GDM1 (cell line): ENCODE results near the gene IL1A.

Experiments
- DNase-seq: peaks from one replicate; lab custom pipeline; 2025; lab: John Stamatoyannopoulos, UW

Gene IL1A

DNA sequence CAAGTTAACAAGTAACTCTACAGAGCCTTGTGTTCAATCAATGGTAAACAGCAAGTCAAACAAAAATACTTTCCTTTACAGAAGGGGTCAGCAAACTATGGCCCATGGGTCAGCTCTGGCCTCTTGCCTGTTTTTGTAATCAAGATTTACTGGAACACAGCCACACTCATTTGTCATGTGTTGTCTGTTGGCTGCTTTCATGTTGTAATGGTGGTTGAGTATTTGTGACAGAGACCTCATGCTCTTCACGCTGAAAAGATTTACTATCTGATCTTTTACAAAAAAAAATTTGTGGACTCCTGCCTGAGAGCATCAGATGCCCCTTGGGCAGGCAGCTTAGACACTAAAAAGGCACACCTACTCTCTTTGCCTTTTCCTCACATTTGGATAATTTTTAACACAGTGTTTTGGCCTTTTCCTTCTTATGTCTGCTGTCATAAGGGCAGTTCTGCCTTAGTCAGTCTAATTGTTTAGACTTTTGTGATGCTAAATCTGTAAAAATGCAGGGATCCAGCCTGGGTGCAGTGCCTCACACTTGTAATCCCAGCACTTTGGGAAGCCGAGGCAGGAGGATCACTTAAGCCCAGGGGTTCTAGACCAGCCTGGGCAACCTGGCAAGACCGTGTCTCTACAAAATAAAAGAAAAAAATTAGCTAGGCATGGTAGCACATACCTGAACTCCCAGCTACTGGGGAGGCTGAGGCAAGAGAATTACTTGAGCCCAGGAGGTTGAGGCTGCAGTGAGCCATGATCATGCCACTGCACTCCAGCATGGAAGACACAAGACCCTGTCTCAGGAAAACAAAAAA is 34.0 kb upstream of the IL1A start:
- no peak for DNase-seq

DNA sequence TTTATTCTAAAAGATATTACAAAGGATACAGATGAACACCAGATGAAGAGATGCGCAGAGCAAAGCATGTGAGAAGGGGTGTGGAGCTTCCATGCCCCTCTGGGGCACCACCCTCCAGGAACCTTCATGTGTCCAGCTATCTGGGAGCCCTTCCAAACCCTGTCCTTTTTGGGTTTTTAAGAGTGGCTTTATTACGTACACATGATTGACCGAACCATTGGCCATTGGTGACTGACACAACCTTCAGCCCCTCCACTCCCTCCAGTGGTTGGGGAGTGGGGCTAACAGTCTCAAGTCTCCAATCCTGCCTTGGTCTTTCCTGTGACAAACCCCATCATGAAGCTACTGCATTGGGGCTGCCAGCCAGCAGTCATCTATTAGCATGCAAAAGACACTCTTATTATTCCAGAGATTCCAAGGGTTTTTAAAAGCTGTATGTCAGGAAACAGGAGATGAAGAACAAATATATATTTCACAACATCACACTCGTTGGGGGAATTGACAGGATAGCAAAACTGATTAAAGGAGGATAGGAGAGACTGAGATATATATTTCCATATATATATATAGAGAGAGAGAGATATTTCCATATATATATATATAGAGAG is 32.9 kb upstream of the IL1A start:
- no peak for DNase-seq

DNA sequence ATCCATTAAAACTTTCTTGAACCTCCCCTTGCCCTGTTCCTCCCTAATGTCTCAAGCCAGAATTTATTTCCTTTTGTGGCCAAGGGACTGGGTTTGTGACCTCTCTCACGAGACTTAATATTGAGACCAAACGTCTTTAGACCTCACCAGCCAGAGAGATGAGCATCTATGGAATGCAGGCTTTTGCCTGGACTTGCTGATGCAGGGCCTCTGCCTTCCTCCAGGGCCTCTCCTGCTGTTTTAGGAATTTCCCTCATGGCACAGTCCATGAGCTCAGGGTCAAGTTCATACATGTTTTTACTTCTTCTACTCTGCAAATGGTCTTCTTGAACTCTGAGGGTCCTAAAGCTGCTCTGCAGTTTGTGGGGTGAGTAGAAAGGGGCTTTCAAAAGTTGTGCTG is 30.0 kb upstream of the IL1A start:
- no peak for DNase-seq

DNA sequence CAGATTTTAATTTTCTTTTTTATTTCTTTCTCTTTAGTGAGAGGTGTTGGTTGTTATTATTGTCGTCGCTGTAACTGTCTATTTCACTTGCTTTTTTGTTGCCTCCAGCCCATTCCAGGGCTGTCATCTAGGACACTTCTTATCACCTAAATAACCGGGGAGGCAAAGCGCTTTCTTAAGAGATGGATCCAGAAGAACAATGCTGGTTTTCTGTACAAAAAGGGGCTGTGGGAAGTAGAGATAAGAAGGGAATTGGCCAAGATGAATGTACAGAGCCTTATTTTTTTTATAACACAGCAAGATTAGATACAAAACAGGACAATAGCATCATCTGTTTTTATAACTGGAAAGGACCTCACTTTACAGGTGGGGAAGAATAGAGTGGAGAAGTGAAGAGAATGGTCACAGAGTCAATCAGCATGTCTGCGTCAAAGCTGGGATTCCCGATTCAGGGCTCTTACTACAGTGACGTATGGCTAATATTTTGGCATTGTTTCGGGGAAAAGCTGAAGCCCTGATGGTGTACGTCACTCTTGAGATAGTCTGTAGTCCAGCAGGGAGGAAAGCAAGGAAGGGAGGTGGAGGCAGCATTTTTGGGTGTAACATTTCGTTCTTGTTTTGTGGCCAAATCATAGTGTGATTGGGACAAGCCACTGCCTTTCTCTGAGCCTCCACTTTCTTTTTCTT is 29.1 kb upstream of the IL1A start:
- DNase-seq: no peak

DNA sequence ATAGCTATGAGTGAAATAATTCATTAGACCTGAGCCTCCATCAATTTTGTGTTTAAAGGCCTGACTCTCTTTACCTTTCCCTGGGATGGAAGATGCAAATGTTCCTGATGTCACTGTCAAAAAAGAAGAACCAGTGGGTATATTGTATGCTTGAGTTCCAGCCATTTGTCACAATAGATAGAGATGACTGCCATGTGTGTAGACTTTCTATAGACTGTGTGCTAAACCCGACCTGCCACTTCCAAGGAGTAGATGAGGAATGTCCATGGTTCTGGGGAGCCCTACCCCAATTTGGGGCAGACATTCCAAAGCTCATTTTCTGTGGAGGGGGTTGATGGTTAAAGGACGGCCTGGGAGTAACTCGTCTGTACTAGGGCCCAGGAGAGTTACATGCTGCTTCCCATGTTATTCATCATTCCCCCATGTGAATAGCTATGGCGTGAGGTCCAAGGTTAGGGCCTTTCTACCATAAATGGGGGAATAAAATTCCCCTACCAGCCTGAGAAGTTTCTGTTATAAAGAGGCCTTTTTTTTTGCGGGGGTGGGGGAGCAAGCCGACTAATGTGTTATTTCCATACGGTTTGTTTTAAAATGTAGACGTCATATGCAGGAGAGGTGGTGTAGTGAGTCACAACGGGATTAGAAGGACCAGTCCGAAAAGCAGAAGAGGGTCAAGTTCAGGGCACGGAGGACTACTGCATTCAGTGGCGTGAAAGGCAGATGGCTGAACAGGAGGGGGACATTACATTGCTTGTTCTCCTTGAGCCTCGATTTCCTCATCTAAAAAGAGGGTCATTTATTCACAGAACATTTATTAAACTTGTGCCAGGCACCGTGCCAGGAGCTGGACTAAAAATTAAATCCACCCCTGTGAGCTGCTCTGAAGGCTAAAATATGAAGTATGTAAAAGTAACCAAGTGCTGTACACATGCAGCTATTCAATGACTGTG is 28.3 kb upstream of the IL1A start:
- DNase-seq: no peak

DNA sequence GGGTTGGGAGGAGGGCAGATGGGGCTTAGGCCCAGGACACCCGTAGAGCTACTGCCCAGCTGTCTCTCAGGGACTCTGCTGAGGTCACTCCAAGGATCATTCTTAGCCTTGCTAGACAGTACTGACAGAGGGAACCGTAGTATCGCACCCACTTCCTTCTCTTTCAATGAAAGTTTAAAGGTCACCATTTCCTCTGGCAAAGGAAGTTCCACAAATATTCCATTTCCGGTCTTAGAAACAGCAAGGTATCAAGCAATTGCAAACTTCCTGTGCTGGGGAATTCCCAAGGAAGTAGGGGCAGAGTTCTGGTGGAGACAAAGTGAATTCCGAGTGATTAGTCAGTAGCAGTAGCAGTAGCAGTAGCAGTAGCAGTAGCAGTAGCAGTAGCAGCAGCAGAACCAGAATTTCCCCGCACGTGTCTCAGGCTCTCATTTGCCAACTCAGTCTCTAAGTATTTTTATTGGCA is 27.6 kb upstream of the IL1A start:
- DNase-seq: no peak

DNA sequence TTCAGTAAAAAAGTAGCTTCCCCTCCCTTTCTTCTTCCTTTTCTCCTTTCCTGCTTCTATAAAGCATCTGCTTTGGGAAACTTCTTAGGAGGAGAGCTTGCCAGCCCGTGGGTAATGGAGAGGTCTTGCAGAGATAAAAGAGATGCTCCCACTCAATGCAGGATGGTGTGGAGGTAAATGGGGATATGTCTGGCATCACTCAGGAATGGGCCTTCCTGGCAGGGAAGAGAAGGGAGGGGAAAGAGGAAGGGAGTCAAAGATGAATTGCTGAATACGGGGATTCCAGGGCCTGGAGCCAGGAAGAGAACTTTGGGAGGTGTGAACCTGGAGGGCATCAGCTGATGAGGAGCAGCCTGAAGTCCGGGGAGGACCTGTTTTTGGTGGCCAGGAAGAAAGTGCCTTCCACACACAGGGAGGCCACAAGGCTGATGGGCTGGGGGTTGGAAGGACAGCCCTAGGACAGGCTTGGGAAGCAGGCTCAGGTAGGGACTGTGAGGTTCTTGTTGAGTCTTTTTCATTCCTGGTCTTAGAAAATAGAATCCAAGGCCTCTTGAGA is 27.1 kb upstream of the IL1A start:
- DNase-seq: no peak

DNA sequence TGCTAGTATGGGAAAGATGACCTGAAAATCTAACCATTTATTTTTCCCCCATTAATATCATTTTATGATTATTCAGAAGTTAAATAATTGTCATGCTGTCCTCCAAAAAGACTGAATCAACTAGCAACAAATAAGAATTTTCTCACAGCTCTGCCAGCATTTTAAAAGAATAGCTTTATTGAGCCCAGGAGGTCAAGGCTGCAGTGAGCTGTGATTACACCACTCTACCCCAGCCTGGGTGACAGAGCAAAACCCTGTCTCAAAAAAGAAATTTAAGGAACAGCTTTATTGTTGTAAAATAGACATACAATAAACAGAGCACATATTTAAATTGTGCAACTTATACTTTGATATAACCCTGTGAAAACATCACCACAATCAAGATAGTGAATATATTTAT is 24.8 kb upstream of the IL1A start:
- DNase-seq: no peak

DNA sequence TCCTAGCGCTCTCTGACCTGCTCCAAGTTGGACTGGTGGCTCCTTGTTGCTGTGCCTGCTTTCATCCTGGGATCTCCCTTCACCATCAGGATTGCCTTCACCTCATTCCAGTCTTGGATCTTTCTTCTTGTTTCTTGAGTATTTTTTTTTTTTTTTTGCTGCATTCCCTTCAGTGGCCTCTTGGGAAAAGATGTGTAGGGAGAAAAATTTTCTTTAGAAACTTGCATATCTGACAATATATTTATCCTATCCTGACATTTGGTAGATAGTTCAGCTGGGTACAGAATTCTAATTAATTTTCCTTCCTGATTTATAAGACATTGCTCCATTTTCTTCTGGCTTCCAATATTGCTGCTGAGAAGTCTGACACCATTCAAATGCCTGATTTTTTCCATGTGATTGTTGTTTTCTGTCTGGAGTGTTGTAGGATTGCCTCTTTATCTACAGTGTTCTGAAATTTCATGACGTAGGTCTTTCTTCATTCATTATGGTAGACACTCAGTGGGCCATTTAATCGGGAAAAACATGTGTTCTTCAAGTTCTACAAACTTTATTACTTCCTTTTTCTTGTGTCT is 23.0 kb upstream of the IL1A start:
- no peak for DNase-seq

DNA sequence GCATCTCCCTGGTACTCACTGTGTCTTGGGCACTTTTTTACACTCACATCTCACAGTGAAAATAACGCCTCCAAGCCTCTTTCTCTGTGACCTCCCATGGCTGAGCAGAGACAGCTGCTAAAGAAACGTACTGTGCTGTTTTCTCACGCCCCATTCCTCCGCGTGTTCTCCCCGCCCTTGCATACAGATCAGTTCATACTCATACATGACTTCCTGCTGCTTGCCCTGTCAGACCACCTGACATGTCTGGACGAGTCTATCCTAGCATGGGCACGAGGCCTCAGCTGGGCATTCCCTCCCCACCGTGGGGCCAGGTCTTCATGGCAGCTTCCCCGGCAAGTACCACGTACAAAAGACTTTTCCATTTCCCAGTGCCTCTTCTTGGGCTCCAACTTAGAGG is 21.2 kb upstream of the IL1A start:
- DNase-seq: no peak

DNA sequence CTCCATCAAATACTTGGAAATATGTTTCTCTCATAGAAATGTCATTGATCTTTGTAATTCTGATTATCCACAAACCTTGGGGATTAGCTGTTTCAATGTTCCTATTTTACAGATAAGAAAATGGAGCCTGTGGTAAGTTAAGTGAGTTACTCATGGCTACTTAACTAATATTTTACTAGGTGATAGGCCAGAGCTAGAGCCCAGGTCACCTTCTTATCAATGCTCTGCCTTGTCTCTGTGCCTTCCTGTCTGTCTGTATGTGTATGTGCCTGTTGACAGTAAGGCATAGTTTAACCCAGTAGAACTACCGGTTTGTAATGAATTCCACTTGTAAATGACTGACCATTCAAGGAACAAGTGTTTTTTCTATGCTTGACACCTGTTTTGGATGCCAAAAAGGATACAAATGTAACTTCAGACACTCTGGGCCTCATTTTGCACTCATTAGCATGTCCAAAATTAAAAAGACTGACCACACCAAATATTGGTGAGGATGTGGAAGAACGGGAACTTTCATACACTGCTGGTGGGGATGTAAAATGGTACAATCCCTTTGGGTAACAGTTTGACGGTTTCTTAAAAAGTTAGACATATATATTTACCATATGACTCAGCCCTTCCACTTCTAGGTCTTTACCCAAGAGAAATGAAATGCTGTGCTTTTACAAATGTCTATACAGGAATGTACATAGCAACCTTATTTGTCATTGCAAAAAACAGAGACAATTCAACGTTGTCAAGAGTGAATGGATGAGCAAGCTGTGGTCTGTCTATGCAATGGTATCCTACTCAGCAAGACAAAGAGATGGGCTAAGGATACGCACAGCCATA is 19.6 kb upstream of the IL1A start:
- no peak for DNase-seq

DNA sequence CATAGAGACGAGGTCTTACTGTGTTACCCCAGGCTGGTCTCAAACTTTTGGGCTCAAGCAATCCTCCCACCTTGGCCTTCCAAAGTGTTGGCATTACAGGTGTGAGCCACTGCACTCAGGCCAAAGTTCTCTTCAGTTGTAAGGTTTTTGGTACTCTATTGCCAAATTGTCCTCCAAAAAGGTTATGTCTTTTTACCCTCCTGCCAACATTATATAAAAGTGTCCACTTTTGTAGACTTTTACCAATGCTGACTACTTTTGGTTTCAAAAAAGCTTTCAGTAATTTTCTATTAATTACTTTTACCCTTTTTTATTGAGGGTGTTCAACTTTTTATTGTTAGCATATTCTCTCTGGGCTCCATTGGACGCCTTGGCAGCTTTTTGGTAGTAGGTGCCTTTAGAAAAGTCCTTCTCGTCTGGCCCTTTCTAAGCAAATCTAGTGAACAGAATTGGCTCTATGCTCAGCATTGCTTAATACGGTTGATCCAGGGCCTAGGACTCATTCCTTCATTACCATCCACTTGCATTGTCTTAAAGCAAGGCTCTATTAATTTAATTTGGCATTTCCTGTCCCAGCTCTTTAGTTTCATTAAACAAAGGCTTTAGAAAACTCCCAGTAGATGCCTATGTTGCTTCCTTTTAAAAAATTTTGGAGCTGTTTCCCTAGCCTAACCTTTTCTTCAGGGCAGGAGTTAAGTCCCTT is 16.7 kb upstream of the IL1A start:
- no peak for DNase-seq

DNA sequence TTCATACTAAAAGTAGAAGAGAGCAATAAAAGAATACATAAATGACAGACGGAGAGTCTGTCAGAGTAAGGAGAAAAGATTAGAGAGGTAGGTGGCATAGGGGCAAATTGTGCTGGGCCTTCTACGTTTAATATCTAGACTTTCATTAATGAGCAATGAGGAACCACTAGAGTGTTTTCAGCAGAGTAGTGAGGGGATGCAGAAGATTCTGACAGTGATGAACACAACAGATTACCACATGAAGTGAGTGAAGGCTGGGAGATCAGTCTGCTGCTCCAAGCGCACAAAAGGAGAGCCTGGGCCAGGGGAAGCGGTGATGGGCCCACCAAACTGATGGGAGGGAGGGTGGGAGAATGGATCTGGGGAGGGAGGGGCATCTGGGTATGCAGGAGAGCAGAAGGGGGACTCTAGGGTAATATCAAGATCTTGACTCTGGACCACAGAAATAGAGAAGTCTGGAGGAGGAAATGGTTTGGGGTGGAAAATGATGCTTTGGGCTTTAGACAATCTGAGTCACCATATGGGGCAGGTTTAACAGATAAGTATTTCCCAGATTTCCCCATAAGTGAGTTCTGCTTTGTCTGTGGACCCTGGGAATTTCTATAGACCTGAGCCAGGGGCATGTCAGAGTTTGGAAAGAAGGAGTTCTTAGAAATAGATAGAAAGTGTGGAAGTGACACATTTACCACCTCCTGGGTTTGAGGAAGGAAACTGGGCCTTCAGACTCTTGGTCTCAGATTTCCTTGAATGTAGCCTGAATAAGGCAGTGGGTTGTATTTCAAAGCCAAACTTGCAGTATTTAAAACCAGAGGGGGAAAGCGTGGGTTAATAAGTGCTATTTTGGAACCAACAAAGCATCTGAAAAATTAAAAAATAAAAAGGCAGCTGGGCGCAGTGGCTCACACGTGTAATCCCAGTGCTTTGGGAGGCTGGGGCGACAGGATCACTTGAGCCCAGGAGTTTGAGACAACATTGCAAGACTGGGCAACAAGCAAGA is 15.0 kb upstream of the IL1A start:
- DNase-seq: peak; percentile 56

DNA sequence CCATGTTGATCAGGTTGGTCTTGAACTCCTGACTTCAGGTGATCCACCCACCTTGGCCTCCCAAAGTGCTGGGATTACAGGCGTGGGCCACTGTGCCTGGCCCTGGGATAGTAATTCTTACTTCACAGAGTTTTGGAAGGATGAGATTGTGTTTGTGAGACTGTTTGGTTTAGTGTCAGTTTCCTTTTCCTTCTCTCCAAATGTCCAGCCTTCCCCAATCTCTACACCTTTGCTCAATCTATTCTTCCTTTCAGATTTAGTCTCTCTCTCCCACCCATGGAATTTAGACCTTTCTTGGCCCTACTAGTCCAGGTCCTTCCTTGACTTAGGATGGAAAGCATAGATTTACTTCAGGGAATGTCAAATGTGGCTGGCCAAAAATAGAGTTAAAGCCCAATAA is 12.2 kb upstream of the IL1A start:
- no peak for DNase-seq

DNA sequence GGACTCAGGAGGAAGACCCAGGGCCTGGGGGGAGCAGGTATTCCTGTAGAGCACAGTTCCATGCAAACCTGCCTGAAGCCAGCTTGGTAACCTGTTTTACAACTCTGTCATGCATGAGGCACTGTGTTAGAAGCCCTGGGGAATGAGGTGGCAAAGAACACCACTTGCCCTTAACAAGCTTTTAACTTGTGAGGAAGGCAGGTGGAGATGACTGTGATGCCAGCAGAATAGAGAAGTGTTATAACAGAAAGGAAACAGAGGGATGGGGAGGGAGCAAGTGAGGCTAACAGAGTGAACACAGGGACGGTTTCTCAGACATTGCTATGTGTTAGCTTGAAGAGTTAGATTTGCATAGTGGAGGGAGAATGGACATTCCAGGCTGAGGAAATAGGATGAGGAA is 11.5 kb upstream of the IL1A start:
- peak; percentile 38 for DNase-seq

DNA sequence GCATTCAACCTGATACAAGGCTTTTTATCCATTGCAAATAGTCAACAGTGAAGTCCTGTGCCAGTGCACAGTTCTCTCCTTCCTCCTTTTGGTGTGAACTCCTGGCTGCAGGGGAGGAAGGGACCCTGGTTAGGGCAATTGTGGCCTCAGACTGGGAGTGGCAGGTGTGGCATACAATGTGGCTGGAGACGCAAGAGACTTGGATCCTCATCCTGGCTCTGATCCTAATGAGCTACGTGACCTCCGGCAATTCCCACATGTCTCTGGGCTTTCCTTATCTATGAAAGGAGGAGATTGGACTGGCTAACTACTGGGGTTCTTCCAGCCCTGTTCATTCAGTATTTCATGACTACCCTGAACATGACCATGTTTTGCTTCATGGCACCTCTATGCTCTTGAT is 10.5 kb upstream of the IL1A start:
- DNase-seq: no peak

DNA sequence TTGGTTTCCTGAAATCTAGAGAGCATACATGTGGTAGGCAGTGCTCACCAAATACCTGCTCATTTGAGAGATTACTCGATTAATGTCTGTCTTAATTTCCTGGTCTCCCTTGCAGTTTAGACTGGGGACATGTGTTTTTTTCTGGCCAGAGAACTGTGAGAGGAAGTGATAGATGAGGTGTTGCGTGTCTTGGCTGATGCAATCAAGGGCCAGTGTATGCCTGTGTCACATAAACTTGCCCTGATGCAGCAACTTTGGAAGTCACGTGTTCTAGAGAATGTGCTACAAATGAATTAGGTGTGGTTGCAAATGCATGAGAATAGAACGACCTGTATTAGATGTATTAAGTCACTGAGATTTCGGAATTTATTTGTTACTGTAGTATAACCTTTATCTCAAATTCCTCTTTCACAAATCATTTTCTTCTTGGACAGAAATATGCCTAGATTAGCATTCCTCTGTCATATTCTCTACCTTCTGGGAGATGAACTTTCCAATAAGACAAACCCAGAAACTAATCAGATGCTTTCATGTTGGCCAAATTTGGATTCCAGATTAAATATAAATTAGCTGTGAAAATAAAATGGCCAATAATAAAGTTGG is 9.9 kb upstream of the IL1A start:
- DNase-seq: no peak

DNA sequence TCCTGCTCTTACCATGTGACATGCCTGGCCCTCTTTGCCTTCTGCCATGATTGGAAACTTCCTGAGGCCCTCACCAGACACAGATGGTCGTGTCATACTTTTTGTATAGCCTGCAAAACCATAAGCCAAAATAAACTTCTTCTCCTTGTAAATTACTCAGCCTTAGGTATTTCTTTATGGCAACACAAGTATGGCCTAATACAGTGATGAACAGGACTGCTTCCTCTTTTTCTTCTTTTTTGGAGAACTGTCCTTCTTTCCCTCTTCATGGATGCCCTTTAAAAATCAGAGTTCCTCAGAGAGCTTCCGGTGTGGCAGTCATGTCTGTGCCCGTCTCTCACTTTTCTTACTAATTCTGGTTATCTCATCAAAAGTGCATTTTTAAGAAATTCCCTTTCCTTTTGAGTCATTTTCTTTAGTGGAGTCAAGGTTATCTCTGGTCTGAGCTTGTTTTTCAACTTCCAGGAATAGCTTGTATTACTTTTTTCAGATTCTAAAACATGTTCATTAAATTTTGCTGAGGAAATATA is 9.2 kb upstream of the IL1A start:
- DNase-seq: no peak
